TTC549 (cell line): ENCODE measurements around the gene TADA2B.
"Not testable (repeated sequence)": the region's sequence is repeated elsewhere in the genome, so short reads cannot be mapped to it uniquely, and the experiment has no call there.

Experiments used
- FAIRE-seq: peaks from 2 replicates; lab custom pipeline; 2012; peaks lifted over from hg19 to GRCh38; lab: Jason Lieb, UNC

Gene TADA2B

DNA sequence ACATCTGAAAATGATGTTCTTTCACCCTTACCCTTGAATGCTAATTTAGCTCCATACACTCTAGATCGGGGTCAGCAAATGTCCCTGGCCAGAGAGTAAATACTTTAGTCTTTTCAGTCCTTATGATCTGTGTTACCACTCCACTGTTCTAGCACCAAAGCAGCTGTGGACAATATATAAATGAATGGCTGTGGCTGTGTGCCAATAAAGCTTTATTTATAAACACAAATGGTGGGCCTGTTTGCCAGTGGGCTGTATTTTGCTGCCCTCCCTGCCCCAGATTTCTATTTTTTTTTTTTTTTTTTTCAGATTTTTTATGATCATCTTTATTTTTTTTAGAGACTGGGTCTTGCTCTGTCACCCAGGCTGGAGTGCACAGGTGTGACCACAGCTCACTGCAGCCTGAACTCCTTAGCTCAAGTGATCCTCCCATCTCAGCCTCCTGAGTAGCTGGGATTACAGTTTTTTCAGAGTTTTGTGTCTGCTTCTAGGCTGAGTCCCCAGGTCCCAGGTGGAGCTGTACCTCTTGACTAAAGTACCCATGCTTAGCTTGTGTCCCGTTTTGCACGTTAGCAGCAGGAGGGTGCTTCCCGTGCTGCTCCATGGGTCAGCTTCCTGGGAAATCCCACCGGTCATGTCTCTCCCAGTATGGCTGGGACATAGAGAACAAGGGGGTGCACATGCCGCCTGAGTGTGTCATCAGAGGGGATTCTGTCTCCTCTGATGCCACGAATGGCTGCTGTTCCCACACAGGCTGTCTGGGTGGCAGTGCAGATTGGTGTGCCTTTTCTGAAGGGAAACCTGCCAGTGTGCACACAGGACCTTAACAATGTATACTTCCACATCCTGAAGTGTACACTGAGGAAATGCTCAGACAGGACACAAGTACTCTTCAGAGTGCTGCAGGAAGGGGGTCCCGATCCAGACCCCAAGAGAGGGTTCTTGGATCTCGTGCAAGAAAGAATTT lies 40.7 kb downstream of the TADA2B start:
- FAIRE-seq = no peak

DNA sequence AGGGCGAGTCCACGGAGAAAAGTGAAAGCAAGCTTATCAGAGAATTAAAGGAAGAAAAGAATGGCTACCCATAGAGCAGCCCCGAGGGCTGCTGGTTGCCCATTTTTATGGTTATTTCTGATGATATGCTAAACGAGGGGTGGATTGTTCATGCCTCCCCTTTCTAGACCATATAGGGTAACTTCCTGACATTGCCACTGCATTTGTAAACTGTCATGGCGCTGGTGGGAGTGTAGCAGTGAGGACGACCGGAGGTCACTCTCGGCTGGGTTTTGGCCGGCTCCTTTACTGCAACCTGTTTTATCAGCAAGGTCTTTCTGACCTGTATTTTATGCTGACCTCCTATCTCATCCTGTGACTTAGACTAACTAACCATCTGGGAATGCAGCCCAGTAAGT lies 41.4 kb downstream of the TADA2B start:
- FAIRE-seq = not testable (repeated sequence)

DNA sequence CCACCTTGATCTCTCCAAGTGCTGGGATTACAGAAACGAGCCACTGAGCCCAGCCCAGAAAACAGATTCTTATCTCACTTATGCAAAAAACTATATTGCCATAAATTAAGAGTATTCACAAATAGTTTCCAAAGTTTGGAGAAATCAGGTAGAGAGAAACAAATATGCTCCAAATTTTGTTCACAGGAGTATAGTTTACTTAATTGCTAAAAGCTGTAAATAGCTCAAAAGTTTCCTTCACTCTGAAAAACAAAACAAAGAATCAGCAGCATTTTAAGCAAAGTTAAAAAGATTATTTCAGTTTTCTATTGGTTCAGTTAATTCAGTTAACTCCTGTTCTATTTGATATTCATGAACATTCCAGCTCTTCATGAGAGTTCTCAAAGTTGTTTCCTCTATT lies 43.2 kb downstream of the TADA2B start:
- FAIRE-seq = no peak

GRCh38 chr4:7087036-7087435 lies 43.9 kb downstream of the TADA2B start:
- FAIRE-seq = no peak

GRCh38 chr4:7089213-7089986 lies 46.2 kb downstream of the TADA2B start:
- no peak for FAIRE-seq

- no peak for FAIRE-seq
Observed at GRCh38 chr4:7092026-7092425, 48.9 kb downstream of the TADA2B start.

GRCh38 chr4:7094916-7095315 lies 51.7 kb downstream of the TADA2B start:
- FAIRE-seq = no peak

GRCh38 chr4:7095611-7096155 lies 52.5 kb downstream of the TADA2B start:
- no peak for FAIRE-seq

GRCh38 chr4:7096236-7096635 lies 53.1 kb downstream of the TADA2B start:
- FAIRE-seq = no peak

DNA sequence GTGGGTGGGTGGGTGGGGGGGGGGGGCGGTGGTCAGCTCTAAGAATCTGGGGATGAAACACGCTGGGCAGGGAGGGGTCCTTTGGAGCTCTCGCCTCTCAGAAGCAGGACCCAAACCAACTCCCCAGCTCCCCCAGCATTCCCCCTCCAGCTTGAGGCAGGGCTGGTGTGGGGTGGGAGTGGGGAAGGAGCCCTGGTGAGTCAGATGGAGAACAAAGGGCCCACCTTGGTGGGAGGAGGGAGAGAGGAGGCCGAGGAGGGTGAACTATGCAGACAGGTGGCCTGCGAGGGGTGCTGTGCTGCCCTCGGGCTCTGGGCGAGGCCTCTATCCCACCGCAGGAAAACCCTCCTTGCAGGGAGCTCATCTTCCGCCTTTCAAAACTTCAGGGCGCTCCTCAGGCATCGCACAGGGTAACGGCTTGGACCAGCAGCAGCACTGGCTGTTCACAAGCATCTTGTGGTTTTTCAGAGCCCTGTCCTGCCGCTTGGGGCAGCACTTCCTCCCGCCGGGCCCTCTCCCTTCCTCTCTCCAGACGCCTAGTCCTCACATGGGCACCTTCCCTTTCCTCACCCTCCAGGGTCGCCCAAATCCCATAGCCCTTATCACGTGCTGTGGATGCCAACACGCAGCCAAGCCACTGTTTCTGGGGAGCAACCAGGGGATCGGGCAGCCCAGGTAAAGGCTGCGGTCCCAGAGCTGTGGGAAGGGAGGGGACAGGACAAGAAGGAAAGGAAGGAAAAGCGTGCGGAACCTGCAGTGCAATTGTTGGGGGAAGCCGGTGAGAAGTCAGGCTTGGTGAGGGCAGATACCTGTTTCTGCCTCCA lies 58.7 kb downstream of the TADA2B start:
- FAIRE-seq = no peak

- not testable (repeated sequence) for FAIRE-seq
Observed at GRCh38 chr4:7102516-7102909, 59.3 kb downstream of the TADA2B start.

- FAIRE-seq = no peak
Observed at GRCh38 chr4:7103031-7103606, 59.9 kb downstream of the TADA2B start.

- no peak for FAIRE-seq
Observed at GRCh38 chr4:7103607-7104365, 60.6 kb downstream of the TADA2B start.

GRCh38 chr4:7104366-7105031 lies 61.3 kb downstream of the TADA2B start:
- FAIRE-seq = no peak

GRCh38 chr4:7105276-7105675 lies 62.1 kb downstream of the TADA2B start:
- no peak for FAIRE-seq

- no peak for FAIRE-seq
Observed at GRCh38 chr4:7107166-7107905, 64.2 kb downstream of the TADA2B start.
